Measurements from ENCODE around the gene RCOR3.

DNA sequence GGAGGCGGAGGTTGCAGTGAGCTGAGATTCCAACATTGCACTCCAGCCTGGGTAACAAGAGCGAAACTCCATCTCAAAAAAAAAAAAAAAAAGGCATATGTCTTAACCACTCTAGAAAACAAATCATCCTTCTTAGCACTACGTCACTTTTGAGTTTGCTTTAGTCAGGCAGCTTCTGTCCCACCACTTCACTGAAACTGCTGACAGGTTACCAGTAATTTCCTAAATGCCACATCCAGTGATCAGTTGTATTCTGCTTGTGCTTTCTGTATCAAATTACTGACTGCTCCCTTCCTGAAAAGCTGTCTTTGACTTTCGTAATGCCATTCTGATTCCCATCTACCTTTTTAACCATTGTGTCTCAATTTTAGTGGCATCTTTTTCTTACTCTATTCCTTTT, 21.7 kb downstream of the RCOR3 start:
- TF ChIP-seq, protein P1, sequence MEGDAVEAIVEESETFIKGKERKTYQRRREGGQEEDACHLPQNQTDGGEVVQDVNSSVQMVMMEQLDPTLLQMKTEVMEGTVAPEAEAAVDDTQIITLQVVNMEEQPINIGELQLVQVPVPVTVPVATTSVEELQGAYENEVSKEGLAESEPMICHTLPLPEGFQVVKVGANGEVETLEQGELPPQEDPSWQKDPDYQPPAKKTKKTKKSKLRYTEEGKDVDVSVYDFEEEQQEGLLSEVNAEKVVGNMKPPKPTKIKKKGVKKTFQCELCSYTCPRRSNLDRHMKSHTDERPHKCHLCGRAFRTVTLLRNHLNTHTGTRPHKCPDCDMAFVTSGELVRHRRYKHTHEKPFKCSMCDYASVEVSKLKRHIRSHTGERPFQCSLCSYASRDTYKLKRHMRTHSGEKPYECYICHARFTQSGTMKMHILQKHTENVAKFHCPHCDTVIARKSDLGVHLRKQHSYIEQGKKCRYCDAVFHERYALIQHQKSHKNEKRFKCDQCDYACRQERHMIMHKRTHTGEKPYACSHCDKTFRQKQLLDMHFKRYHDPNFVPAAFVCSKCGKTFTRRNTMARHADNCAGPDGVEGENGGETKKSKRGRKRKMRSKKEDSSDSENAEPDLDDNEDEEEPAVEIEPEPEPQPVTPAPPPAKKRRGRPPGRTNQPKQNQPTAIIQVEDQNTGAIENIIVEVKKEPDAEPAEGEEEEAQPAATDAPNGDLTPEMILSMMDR (conservative IDR thresholded peaks at IDR 0.05; ENCODE audit: low read depth, low read length): no peak
- no peak for TF ChIP-seq EZH2phosphoT487 (IDR thresholded peaks at IDR 0.05; ENCODE audit: borderline replicate concordance, low read length)

Measured in PC-3 (cell line).